NCI-H1436 (cell line): ENCODE results near the gene NGEF.

Source experiments
- DNase-seq: peaks from one replicate; lab custom pipeline; 2025; lab: John Stamatoyannopoulos, UW

The NGEF gene

GRCh38 chr2:233044974-233045605 lies 32.0 kb upstream of the NGEF start:
- DNase-seq: no peak

- DNase-seq: no peak
Observed at GRCh38 chr2:233042549-233042948, 29.5 kb upstream of the NGEF start.

- DNase-seq: no peak
Observed at GRCh38 chr2:233041722-233042323, 28.8 kb upstream of the NGEF start.

- DNase-seq: no peak
Observed at GRCh38 chr2:233040571-233040970, 27.5 kb upstream of the NGEF start.

GRCh38 chr2:233039846-233040530 lies 26.9 kb upstream of the NGEF start:
- no peak for DNase-seq

GRCh38 chr2:233039212-233039845 lies 26.3 kb upstream of the NGEF start:
- DNase-seq: no peak

- DNase-seq: no peak
Observed at GRCh38 chr2:233037078-233037477, 24.0 kb upstream of the NGEF start.

- DNase-seq: no peak
Observed at GRCh38 chr2:233036162-233036838, 23.2 kb upstream of the NGEF start.

GRCh38 chr2:233035426-233036161 lies 22.5 kb upstream of the NGEF start:
- no peak for DNase-seq

- DNase-seq: no peak
Observed at GRCh38 chr2:233034091-233034882, 21.2 kb upstream of the NGEF start.

GRCh38 chr2:233033672-233034071 lies 20.6 kb upstream of the NGEF start:
- DNase-seq: no peak

- DNase-seq: no peak
Observed at GRCh38 chr2:233032551-233033320, 19.7 kb upstream of the NGEF start, which contains the start of gene NEU2. Gene NEU2 (plus strand): TSS chr2:233032672. CDS start chr2:233032672, 0 bp downstream.

GRCh38 chr2:233031556-233032500 lies 18.8 kb upstream of the NGEF start:
- DNase-seq: no peak

GRCh38 chr2:233029321-233029720 lies 16.3 kb upstream of the NGEF start:
- no peak for DNase-seq

GRCh38 chr2:233026198-233026813 lies 13.2 kb upstream of the NGEF start:
- no peak for DNase-seq

GRCh38 chr2:233025706-233026105 lies 12.7 kb upstream of the NGEF start:
- DNase-seq: no peak

- DNase-seq: no peak
Observed at GRCh38 chr2:233023761-233024410, 10.8 kb upstream of the NGEF start.
